Measurements from ENCODE around the gene CXCL6.

The CXCL6 gene

GRCh38 chr4:73836373-73837279 lies at the start of gene CXCL6:
Gene CXCL6 (plus strand): TSS chr4:73836678. CDS start chr4:73836751, 73 bp downstream.
- DNase-seq (ENCODE audit: low read depth) = no peak

GRCh38 chr4:73788411-73788810 lies 48.1 kb upstream of the CXCL6 start:
- DNase-seq (ENCODE audit: low read depth) = no peak

GRCh38 chr4:73798842-73799241 lies 37.6 kb upstream of the CXCL6 start:
- DNase-seq (ENCODE audit: low read depth) = no peak

- no peak for DNase-seq (ENCODE audit: low read depth)
Observed at GRCh38 chr4:73800206-73800605, 36.3 kb upstream of the CXCL6 start.

- DNase-seq (ENCODE audit: low read depth) = no peak
Observed at GRCh38 chr4:73801692-73802091, 34.8 kb upstream of the CXCL6 start.

- no peak for DNase-seq (ENCODE audit: low read depth)
Observed at GRCh38 chr4:73803213-73803612, 33.3 kb upstream of the CXCL6 start.

- DNase-seq (ENCODE audit: low read depth) = no peak
Observed at GRCh38 chr4:73810191-73810590, 26.3 kb upstream of the CXCL6 start.

GRCh38 chr4:73811841-73812240 lies 24.6 kb upstream of the CXCL6 start:
- no peak for DNase-seq (ENCODE audit: low read depth)

GRCh38 chr4:73814679-73815078 lies 21.8 kb upstream of the CXCL6 start:
- DNase-seq (ENCODE audit: low read depth) = no peak

- no peak for DNase-seq (ENCODE audit: low read depth)
Observed at GRCh38 chr4:73815145-73815544, 21.3 kb upstream of the CXCL6 start.

- DNase-seq (ENCODE audit: low read depth) = no peak
Observed at GRCh38 chr4:73816814-73817213, 19.7 kb upstream of the CXCL6 start.

GRCh38 chr4:73817341-73817740 lies 19.1 kb upstream of the CXCL6 start:
- DNase-seq (ENCODE audit: low read depth) = no peak

GRCh38 chr4:73821325-73821724 lies 15.2 kb upstream of the CXCL6 start:
- no peak for DNase-seq (ENCODE audit: low read depth)

- no peak for DNase-seq (ENCODE audit: low read depth)
Observed at GRCh38 chr4:73822389-73822788, 14.1 kb upstream of the CXCL6 start.

- DNase-seq (ENCODE audit: low read depth) = no peak
Observed at GRCh38 chr4:73822812-73823504, 13.5 kb upstream of the CXCL6 start.

GRCh38 chr4:73823760-73824159 lies 12.7 kb upstream of the CXCL6 start:
- DNase-seq (ENCODE audit: low read depth) = no peak

GRCh38 chr4:73828956-73829355 lies 7.5 kb upstream of the CXCL6 start:
- no peak for DNase-seq (ENCODE audit: low read depth)

GRCh38 chr4:73831569-73831968 lies 4.9 kb upstream of the CXCL6 start:
- DNase-seq (ENCODE audit: low read depth) = no peak

- DNase-seq (ENCODE audit: low read depth) = no peak
Observed at GRCh38 chr4:73832651-73833237, 3.7 kb upstream of the CXCL6 start.

GRCh38 chr4:73839071-73839470 lies 2.6 kb downstream of the CXCL6 start:
- no peak for DNase-seq (ENCODE audit: low read depth)

GRCh38 chr4:73839715-73840114 lies 3.2 kb downstream of the CXCL6 start:
- no peak for DNase-seq (ENCODE audit: low read depth)

GRCh38 chr4:73841243-73841925 lies 4.9 kb downstream of the CXCL6 start:
- DNase-seq (ENCODE audit: low read depth) = no peak
